ENCODE data around the gene CFAP92. TPM values are rescaled to one million over a fixed set of nuclear protein-coding genes. Genes with fewer than 3 reads are reported as not detected.

CFAP92 gene
- total RNA-seq, 4 donors from 2014 or later, result 1.1 to 2.2 TPM; not detected in 2

- DNase-seq (ENCODE audit: low spot score), result no peak
- TF ChIP-seq, protein P1, sequence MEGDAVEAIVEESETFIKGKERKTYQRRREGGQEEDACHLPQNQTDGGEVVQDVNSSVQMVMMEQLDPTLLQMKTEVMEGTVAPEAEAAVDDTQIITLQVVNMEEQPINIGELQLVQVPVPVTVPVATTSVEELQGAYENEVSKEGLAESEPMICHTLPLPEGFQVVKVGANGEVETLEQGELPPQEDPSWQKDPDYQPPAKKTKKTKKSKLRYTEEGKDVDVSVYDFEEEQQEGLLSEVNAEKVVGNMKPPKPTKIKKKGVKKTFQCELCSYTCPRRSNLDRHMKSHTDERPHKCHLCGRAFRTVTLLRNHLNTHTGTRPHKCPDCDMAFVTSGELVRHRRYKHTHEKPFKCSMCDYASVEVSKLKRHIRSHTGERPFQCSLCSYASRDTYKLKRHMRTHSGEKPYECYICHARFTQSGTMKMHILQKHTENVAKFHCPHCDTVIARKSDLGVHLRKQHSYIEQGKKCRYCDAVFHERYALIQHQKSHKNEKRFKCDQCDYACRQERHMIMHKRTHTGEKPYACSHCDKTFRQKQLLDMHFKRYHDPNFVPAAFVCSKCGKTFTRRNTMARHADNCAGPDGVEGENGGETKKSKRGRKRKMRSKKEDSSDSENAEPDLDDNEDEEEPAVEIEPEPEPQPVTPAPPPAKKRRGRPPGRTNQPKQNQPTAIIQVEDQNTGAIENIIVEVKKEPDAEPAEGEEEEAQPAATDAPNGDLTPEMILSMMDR (IDR thresholded peaks at IDR 0.05), result no peak
- ATAC-seq (ENCODE audit: low FRiP score), result no peak
Observed at GRCh38 chr3:129014793-129015345, 21.0 kb upstream of the CFAP92 start.

- TF ChIP-seq, protein P1 (IDR thresholded peaks at IDR 0.05), result no peak
- no peak for DNase-seq (ENCODE audit: low spot score)
- ATAC-seq (ENCODE audit: low FRiP score), result no peak
Observed at GRCh38 chr3:129014148-129014547, 20.3 kb upstream of the CFAP92 start.

GRCh38 chr3:129013491-129013891, 19.6 kb upstream of the CFAP92 start:
- ATAC-seq (ENCODE audit: low FRiP score) (no peak), DNase-seq (ENCODE audit: low spot score) (no peak)
- TF ChIP-seq, protein P1 (IDR thresholded peaks at IDR 0.05), result no peak

- DNase-seq (ENCODE audit: low spot score), result no peak
- TF ChIP-seq, protein P1 (IDR thresholded peaks at IDR 0.05), result no peak
- no peak for ATAC-seq (ENCODE audit: low FRiP score)
Observed at GRCh38 chr3:129010310-129010956, 16.6 kb upstream of the CFAP92 start.

- DNase-seq (ENCODE audit: low spot score) (no peak), ATAC-seq (ENCODE audit: low FRiP score) (no peak)
- TF ChIP-seq, protein P1 (IDR thresholded peaks at IDR 0.05), result no peak
Observed at GRCh38 chr3:129009266-129009665, 15.4 kb upstream of the CFAP92 start.

GRCh38 chr3:129007792-129008191, 13.9 kb upstream of the CFAP92 start:
- TF ChIP-seq, protein P1 (IDR thresholded peaks at IDR 0.05), result no peak
- no peak for ATAC-seq (ENCODE audit: low FRiP score)

GRCh38 chr3:129006864-129007263, 13.0 kb upstream of the CFAP92 start:
- ATAC-seq (ENCODE audit: low FRiP score) (no peak), DNase-seq (ENCODE audit: low spot score) (no peak)
- TF ChIP-seq, protein P1 (IDR thresholded peaks at IDR 0.05), result no peak

More at GRCh38 chr3:129007792-129008191, 13.9 kb upstream of the CFAP92 start:
- no peak for DNase-seq (ENCODE audit: low spot score)
